Lower lobe of right lung (tissue), 2 donors: ENCODE results near the gene CACNB2. TPM values are rescaled to one million over a fixed set of nuclear protein-coding genes. Genes with fewer than 3 reads are reported as not detected.

ENCODE experiments used
- ATAC-seq, 2 donors: fragments of 200-7000 bp; cut with Tn5 transposase; one replicate each; pipeline ENCODE4 v1.9.1; 2020 to 2022; ENCODE audit warnings: mild to moderate bottlenecking in 2 of 2, moderate library complexity in 2 of 2
- DNase-seq: peaks from one replicate; pipeline ENCODE4 v3.0.0-alpha.2; 2020
- H3K27ac ChIP-seq: fragments of 200-600 bp; one replicate; pipeline ENCODE4 v1.8.0; 2022
- H3K27me3 ChIP-seq: fragments of 200-600 bp; one replicate; pipeline ENCODE4 v1.8.0; 2022; ENCODE audit warnings: low read depth
- H3K36me3 ChIP-seq: fragments of 200-600 bp; one replicate; pipeline ENCODE4 v1.8.0; 2022; ENCODE audit warnings: mild to moderate bottlenecking
- H3K4me1 ChIP-seq: fragments of 200-600 bp; one replicate; pipeline ENCODE4 v1.8.0; 2022
- H3K4me3 ChIP-seq: fragments of 200-600 bp; one replicate; pipeline ENCODE4 v1.8.0; 2022; ENCODE audit warnings: mild to moderate bottlenecking
- H3K9me3 ChIP-seq: fragments of 200-600 bp; one replicate; pipeline ENCODE4 v1.8.0; 2022
- intact Hi-C: fragments of 100-400 bp; cut with DNase I; formaldehyde crosslinking; loops from one replicate; pipeline ENCODE4 v1.11.0; 2022
- total RNA-seq: library from RNA; stranded (reverse); fragmentation: NEBNext Ultra II Directional; extraction: Animal tissue kit (Norgen Biotek cat#: 25700); gene quantifications from one replicate; pipeline ENCODE4 v1.2.1, GENCODE V29; 2021
- TF ChIP-seq, protein P1 (sequence below): fragments of 200-600 bp; IDR thresholded peaks from one replicate; pipeline ENCODE4 v1.8.0; 2022; ENCODE audit warnings: antibody characterized with exemption, mild to moderate bottlenecking
- donor health status: DM: no; HTN: yes; CAD: no; lungs with severe emphysema.

CACNB2 gene
- total RNA-seq, 1 donor from 2014 or later = 1.4 TPM

DNA sequence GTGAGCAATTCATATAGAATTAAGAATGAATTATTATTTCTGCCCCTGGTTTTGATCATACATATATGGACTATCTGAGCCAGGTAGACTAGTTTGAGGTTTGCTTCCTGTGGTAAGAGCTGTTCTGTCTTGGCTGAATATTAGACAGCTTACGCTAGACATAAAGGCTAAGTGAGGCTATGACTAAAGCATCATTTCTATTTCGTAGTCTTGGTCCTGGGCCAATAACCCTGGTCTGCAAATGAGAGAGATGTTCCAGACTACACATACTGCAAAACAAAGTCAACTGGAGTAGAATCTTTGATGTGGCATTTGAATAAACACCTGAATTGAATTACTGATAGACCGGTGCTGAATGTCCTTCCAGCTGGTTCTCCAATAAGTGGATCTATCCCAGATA lies 40.8 kb upstream of the CACNB2 start:
- H3K36me3 ChIP-seq = no peaks in the 10 kb centered on the region
- no peak overlapping the region for H3K27ac ChIP-seq
- intact Hi-C loops = no loop called here
- no peaks in the 10 kb centered on the region for H3K9me3 ChIP-seq
- H3K4me1 ChIP-seq = no peaks in the 10 kb centered on the region
- DNase-seq (no peak), ATAC-seq (no peak)
- H3K27me3 ChIP-seq = no peaks in the 10 kb centered on the region
- TF ChIP-seq, protein P1, sequence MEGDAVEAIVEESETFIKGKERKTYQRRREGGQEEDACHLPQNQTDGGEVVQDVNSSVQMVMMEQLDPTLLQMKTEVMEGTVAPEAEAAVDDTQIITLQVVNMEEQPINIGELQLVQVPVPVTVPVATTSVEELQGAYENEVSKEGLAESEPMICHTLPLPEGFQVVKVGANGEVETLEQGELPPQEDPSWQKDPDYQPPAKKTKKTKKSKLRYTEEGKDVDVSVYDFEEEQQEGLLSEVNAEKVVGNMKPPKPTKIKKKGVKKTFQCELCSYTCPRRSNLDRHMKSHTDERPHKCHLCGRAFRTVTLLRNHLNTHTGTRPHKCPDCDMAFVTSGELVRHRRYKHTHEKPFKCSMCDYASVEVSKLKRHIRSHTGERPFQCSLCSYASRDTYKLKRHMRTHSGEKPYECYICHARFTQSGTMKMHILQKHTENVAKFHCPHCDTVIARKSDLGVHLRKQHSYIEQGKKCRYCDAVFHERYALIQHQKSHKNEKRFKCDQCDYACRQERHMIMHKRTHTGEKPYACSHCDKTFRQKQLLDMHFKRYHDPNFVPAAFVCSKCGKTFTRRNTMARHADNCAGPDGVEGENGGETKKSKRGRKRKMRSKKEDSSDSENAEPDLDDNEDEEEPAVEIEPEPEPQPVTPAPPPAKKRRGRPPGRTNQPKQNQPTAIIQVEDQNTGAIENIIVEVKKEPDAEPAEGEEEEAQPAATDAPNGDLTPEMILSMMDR = no peak
- no peak overlapping the region for H3K4me3 ChIP-seq

DNA sequence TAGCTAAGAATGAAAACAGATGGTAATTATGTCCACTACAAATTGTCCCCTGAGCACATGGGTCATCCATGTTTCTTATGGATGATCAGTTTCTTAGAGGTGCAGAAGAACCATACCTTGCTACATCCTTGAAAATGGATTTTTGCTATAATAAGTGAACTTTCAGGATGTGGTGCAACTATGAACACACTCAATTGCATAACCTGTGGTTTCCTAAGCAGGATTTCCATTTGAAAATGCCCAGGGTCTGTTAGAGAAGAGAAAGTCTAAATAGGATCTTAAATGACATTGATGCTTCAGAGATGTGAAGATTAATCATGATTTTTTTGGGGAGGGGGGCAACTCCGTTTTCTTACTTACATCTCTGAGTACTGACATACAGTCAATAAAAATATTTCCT lies 39.6 kb upstream of the CACNB2 start:
- H3K9me3 ChIP-seq = no peaks in the 10 kb centered on the region
- intact Hi-C loops = no loop called here
- H3K4me1 ChIP-seq = no peaks in the 10 kb centered on the region
- ATAC-seq (no peak), DNase-seq (no peak)
- no peaks in the 10 kb centered on the region for H3K27me3 ChIP-seq
- no peak overlapping the region for H3K27ac ChIP-seq
- TF ChIP-seq, protein P1 = no peak
- H3K36me3 ChIP-seq = no peaks in the 10 kb centered on the region
- no peak overlapping the region for H3K4me3 ChIP-seq

DNA sequence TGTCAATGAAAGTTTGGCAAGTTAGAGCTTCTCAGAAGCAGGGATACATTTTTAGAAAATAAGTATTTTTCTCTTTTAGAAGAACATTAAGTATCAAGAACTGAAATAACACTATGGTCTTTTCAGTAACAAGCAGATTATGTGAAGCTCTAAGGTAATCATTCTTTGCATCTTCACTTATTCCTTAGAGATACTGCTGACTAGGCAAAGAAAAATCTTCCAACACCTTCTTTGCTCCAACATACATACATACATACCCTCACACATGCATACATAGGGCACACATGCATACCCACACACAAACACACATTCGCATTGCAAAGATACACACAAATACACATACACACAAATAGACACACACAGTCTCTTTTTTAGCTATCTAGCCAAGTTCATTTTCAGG lies 37.8 kb upstream of the CACNB2 start:
- no peak overlapping the region for H3K4me3 ChIP-seq
- TF ChIP-seq, protein P1 = no peak
- no peaks in the 10 kb centered on the region for H3K36me3 ChIP-seq
- H3K27me3 ChIP-seq = no peaks in the 10 kb centered on the region
- no peak for ATAC-seq
- no peaks in the 10 kb centered on the region for H3K9me3 ChIP-seq
- DNase-seq = no peak
- intact Hi-C loops = no loop called here
- H3K4me1 ChIP-seq = no peaks in the 10 kb centered on the region
- no peak overlapping the region for H3K27ac ChIP-seq

DNA sequence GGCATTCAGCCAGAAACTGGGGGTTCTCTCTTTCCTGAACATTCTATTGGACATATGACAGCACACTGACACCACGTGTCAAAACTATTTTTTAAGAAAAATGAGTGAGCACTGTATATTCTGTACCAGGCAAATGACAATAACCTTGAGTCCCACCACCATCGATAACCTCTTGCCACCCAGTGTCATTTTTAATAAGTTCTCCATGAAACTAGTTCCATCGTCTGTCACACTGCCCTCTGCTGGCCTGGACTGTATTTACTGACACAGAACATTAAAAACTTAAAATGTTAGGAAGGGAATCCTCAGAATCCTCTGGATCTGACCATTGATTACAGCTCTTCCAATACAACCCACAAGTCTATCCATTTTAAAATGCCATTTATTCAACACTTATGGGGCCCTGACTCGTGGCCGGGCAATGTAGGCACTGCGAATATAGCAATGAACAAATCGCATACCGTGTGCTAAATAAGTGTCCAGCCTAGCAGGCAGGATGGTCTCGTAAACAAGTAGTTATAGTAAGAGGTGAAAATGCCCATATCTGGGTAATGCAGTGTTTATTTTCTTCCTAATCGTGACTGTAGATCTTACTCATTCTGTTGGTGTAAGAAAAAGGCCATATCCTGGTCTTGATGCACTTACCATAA lies 35.9 kb upstream of the CACNB2 start:
- TF ChIP-seq, protein P1 = peak; percentile 72
- intact Hi-C loops = no loop called here
- DNase-seq (peak; percentile 54), ATAC-seq (peak in 1 of 2 donors; percentile 43)
- H3K4me1 ChIP-seq = no peaks in the 10 kb centered on the region
- no peak overlapping the region for H3K27ac ChIP-seq
- no peaks in the 10 kb centered on the region for H3K27me3 ChIP-seq
- H3K4me3 ChIP-seq = no peak overlapping the region
- H3K36me3 ChIP-seq = no peaks in the 10 kb centered on the region
- no peaks in the 10 kb centered on the region for H3K9me3 ChIP-seq

DNA sequence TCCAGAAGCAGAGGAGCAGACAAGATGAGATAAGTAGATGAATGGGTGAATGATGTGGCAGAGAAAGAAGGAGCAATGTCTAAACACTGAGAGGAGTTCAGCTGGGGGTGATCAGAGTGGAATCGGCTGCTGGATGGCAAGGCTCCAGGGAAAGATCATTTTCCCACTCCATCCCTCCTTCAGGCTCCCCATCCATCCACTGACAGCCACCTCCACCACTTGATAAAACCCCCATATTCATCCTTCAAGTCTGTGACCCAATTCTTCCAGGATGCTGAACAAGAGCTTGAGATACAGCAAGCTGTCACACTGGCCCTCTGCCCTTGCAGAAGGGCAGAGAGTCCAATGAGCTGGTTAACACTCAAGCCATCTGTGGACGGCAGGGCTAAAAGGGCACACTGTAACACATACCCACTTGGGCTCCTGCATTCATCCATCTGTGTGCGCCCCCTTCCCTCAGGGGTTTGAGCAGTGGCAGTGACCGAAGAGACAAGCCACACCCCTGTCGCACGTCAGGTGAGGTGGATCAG lies 30.8 kb upstream of the CACNB2 start:
- no peaks in the 10 kb centered on the region for H3K9me3 ChIP-seq
- intact Hi-C loops = no loop called here
- ATAC-seq (no peak), DNase-seq (no peak)
- no peak overlapping the region for H3K4me3 ChIP-seq
- no peak overlapping the region for H3K27ac ChIP-seq
- H3K4me1 ChIP-seq = no peaks in the 10 kb centered on the region
- TF ChIP-seq, protein P1 = no peak
- H3K27me3 ChIP-seq = no peaks in the 10 kb centered on the region
- no peaks in the 10 kb centered on the region for H3K36me3 ChIP-seq
